Measurements from ENCODE around the gene TRPV6. TPM values are rescaled to one million over a fixed set of nuclear protein-coding genes. Genes with fewer than 3 reads are reported as not detected.

TRPV6 gene
- total RNA-seq, 1 donor from 2014 or later: 7.6 TPM

DNA sequence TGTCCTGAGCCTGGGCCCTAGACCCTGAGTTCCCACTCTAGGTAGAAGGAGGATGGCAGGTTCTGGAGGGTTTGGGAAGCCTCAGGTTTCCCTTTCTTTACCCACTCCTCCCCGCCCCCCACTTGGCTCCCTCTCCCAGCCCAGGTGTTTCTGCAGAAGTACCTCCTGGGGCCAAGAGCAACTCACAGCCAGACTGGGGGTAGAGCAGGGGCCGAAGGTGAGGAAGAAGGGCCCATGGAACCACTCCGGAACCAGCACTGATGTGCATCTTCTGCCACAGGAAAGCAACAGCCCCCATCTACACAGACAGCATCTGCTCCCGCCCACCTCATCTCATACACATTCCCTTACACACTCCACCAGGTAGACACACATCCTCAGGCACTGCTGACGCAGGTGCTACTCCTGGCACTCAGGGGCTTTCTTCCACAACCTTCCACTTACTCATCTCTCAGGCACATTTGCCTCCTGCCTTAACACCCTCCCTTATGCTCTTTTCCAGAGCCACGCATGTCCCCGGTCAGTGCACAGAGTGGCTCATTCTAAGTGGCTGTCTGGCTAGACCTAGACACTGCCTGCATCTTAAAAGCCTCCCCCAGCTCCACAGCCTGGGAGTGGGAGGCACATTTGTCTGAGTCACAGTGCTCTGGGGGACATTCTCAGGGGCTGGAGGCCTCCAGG is 28.8 kb downstream of the TRPV6 start:
- H3K4me3 ChIP-seq (ENCODE audit: low read depth, low read length): no peak overlapping the region

DNA sequence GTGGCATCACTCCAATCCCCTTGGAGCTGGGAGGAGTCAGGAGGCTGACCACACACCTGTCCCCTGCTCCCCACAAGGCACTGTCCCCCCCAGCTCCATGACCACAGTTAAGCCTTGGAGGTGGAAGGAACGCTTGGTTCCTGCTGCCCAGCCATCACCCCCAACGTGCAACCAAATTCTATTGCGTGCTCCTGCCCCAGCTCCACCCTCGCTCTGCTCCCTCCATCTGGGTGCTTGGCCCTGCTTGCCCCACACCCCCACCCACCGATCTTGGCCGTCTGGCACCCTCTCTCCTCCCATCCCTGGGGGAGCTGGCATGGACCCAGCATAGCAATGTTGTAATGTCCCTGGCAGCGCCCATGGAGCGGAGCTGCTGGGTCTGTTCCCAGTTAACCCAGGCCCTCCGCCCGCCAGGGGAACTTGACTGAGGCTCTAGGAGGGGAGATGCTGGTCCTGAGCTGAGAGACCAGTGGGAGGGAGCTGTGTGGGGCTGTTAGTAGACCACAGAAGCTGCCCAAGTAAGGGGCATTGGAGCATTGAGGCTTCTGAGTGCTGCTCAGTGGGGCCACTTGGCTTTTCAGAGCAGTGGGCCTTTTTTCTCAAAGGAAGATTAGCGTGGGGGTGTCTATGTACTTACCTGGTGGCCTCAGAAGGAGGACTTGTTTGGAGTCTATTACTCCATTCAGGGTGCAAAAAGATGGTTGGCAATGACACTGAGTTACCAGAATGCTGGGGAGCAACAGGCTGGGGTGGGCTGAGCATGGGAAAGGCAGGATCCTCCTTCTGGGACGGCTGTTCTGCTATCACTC is 29.6 kb downstream of the TRPV6 start:
- no peak for DNase-seq (ENCODE audit: low read depth)
- no peak overlapping the region for H3K4me3 ChIP-seq (ENCODE audit: low read depth, low read length)
- TF ChIP-seq, protein P1, sequence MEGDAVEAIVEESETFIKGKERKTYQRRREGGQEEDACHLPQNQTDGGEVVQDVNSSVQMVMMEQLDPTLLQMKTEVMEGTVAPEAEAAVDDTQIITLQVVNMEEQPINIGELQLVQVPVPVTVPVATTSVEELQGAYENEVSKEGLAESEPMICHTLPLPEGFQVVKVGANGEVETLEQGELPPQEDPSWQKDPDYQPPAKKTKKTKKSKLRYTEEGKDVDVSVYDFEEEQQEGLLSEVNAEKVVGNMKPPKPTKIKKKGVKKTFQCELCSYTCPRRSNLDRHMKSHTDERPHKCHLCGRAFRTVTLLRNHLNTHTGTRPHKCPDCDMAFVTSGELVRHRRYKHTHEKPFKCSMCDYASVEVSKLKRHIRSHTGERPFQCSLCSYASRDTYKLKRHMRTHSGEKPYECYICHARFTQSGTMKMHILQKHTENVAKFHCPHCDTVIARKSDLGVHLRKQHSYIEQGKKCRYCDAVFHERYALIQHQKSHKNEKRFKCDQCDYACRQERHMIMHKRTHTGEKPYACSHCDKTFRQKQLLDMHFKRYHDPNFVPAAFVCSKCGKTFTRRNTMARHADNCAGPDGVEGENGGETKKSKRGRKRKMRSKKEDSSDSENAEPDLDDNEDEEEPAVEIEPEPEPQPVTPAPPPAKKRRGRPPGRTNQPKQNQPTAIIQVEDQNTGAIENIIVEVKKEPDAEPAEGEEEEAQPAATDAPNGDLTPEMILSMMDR (IDR thresholded peaks at IDR 0.05; ENCODE audit: insufficient read depth, low read length, poor library complexity, severe bottlenecking): no peak
- H3K36me3 ChIP-seq (ENCODE audit: control insufficient read depth, insufficient read depth, low read length): no peaks in the 10 kb centered on the region
- H3K27me3 ChIP-seq (ENCODE audit: control insufficient read depth, insufficient read depth, low read length): peaks cover 5% of the 10 kb centered on the region

More for the DNA sequence above, 28.8 kb downstream of the TRPV6 start:
- no peak for DNase-seq (ENCODE audit: low read depth)
- TF ChIP-seq, protein P1 (IDR thresholded peaks at IDR 0.05; ENCODE audit: insufficient read depth, low read length, poor library complexity, severe bottlenecking): no peak
- Histone ChIP-seq H3K36me3 (ENCODE audit: control insufficient read depth, insufficient read depth, low read length) (no peaks in the 10 kb centered on the region), H3K27me3 (ENCODE audit: control insufficient read depth, insufficient read depth, low read length) (peaks cover 5% of the 10 kb centered on the region)

GRCh38 chr7:142855114-142855743 is 30.3 kb downstream of the TRPV6 start:
- TF ChIP-seq, protein P1 (IDR thresholded peaks at IDR 0.05; ENCODE audit: insufficient read depth, low read length, poor library complexity, severe bottlenecking): no peak
- DNase-seq (ENCODE audit: low read depth): no peak
- Histone ChIP-seq H3K27me3 (ENCODE audit: control insufficient read depth, insufficient read depth, low read length) (peaks cover 5% of the 10 kb centered on the region), H3K36me3 (ENCODE audit: control insufficient read depth, insufficient read depth, low read length) (no peaks in the 10 kb centered on the region), H3K4me3 (ENCODE audit: low read depth, low read length) (peak overlapping the region; percentile 66)

GRCh38 chr7:142854372-142855113 is 31.0 kb downstream of the TRPV6 start, which contains the start of gene EPHB6:
Gene EPHB6 (plus strand): TSS chr7:142855076. CDS start chr7:142863228, 8,152 bp downstream.
- DNase-seq (ENCODE audit: low read depth): no peak
- Histone ChIP-seq H3K4me3 (ENCODE audit: low read depth, low read length) (peak within 1 kb of the TSS; percentile 66), H3K27me3 (ENCODE audit: control insufficient read depth, insufficient read depth, low read length) (peaks cover 5% of the 10 kb centered on the region), H3K36me3 (ENCODE audit: control insufficient read depth, insufficient read depth, low read length) (no peaks in the 10 kb centered on the region)
- TF ChIP-seq, protein P1 (IDR thresholded peaks at IDR 0.05; ENCODE audit: insufficient read depth, low read length, poor library complexity, severe bottlenecking): no peak

DNA sequence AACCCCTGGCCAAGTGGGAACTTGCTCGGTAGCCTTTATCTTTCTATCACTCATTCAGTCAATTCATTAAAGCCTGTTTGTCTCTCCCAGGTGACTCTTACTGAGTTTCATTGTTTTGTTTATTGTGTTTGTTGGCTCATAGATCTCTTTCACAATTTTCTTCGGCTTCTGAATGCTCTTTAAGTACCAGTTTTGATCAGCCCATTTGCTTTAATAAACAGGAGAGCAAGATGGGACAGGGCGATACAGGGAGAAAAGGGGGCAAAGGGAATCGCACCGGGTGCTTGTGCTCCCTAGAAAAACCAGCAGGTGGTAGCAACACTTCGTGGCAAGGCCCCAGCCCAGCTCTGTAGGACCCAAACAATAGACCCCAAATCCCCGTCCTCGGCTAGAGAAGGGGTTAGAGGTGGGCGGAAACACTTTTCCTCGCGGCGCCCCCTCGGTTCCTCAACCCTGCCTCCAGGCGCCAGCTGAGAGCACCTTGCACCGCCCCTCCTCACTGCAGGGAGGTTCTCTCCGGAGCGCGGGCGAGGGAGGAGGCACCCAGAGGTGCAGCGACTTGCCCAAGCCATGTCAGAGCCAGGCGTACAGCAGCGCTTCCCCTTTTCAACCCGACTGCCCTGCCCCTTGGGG is 31.7 kb downstream of the TRPV6 start:
- Histone ChIP-seq H3K36me3 (ENCODE audit: control insufficient read depth, insufficient read depth, low read length) (no peaks in the 10 kb centered on the region), H3K27me3 (ENCODE audit: control insufficient read depth, insufficient read depth, low read length) (peaks cover 5% of the 10 kb centered on the region), H3K4me3 (ENCODE audit: low read depth, low read length) (peak overlapping the region; percentile 66)
- no peak for DNase-seq (ENCODE audit: low read depth)
- TF ChIP-seq, protein P1 (IDR thresholded peaks at IDR 0.05; ENCODE audit: insufficient read depth, low read length, poor library complexity, severe bottlenecking): peak; percentile 79
